Endothelial cell of umbilical vein (primary cell): ENCODE data around the gene TFIP11. TPM values are rescaled to one million over a fixed set of nuclear protein-coding genes. Genes with fewer than 3 reads are reported as not detected.

Experiments
- BruUV-seq: library from RNA; stranded (reverse); fragments of 400-500 nt; replicated peaks from 2 replicates; lab custom pipeline; 2021; lab: Mats Ljungman, UMichigan
- CTCF ChIA-PET: fragments of 300-600, 350-600 bp; sonication (Branson Sonifier 250); formaldehyde crosslinking; loops from one replicate; lab custom pipeline; 2021; ENCODE audit warnings: antibody characterized with exemption, inconsistent platforms; lab: Charles Lee
- POLR2A ChIA-PET: fragments of 300-600, 350-600 bp; sonication (Branson Sonifier 250); formaldehyde crosslinking; loops from one replicate; lab custom pipeline; 2021; ENCODE audit warnings: antibody characterized with exemption, inconsistent platforms; lab: Charles Lee
- DNase-seq: peaks from one replicate; pipeline ENCODE4 v3.0.0-alpha.2; 2011; ENCODE audit warnings: low read depth, low spot score
- FAIRE-seq: peaks from 2 replicates; lab custom pipeline; 2011; peaks lifted over from hg19 to GRCh38; lab: Jason Lieb, UNC
- H2AFZ ChIP-seq: 2 replicates; pipeline ENCODE4 v1.6.0; 2012; ENCODE audit warnings: low read depth, low read length, control low read depth, inconsistent platforms
- H3K27ac ChIP-seq: 2 replicates; pipeline ENCODE4 v1.5.1; 2011; ENCODE audit warnings: low read depth, mild to moderate bottlenecking, control low read depth, low read length, moderate library complexity; ENCODE audit not compliant: insufficient read depth
- H3K27me3 ChIP-seq, 2 experiments: 2 replicates each; pipeline versions ENCODE4 v1.6.0 to v1.6.1; 2011; ENCODE audit warnings: low read length in 2 of 2, mixed read lengths in 1 of 2; ENCODE audit not compliant: control insufficient read depth in 2 of 2, insufficient read depth in 2 of 2
- H3K36me3 ChIP-seq, 2 experiments: 2 replicates in 1 of 2; 3 replicates in 1 of 2; pipeline ENCODE4 v1.5.1; 2011; ENCODE audit warnings: low read length in 2 of 2, mild to moderate bottlenecking in 1 of 2, moderate library complexity in 1 of 2; ENCODE audit not compliant: control insufficient read depth in 2 of 2, insufficient read depth in 2 of 2; ENCODE audit errors: extremely low read depth in 1 of 2
- H3K4me1 ChIP-seq: 3 replicates; pipeline ENCODE4 v1.5.1; 2011; ENCODE audit warnings: mild to moderate bottlenecking, low read length; ENCODE audit not compliant: control insufficient read depth, insufficient read depth; ENCODE audit errors: extremely low read depth
- H3K4me2 ChIP-seq: 2 replicates; pipeline ENCODE4 v1.6.1; 2011; ENCODE audit warnings: low read length, control low read depth, mixed read lengths; ENCODE audit not compliant: insufficient read depth
- H3K4me3 ChIP-seq, 3 experiments: fragments of 200-600 bp in 1 of 3; sonication (generic), shearing (Covaris generic) in 1 of 3; replicated peaks in 1 of 3; 2 replicates each; pipeline ENCODE4 v1.5.1; 2011 to 2016; ENCODE audit warnings: control low read depth in 3 of 3, low read length in 3 of 3, mild to moderate bottlenecking in 2 of 3, inconsistent platforms in 1 of 3, low read depth in 1 of 3, moderate library complexity in 1 of 3; ENCODE audit not compliant: insufficient read depth in 1 of 3
- H3K79me2 ChIP-seq: 2 replicates; pipeline ENCODE4 v1.6.0; 2012; ENCODE audit warnings: low read length, inconsistent platforms; ENCODE audit not compliant: control insufficient read depth, insufficient read depth
- H3K9ac ChIP-seq: replicated peaks from 2 replicates; pipeline ENCODE3; 2011; ENCODE audit warnings: low read length, control low read depth; ENCODE audit not compliant: insufficient read depth; ENCODE audit errors: extremely low read depth
- H3K9me1 ChIP-seq: replicated peaks from 3 replicates; pipeline ENCODE4 v1.6.0; 2011; ENCODE audit warnings: mild to moderate bottlenecking, low read length; ENCODE audit not compliant: control insufficient read depth, insufficient read depth; ENCODE audit errors: extremely low read depth
- H3K9me3 ChIP-seq: replicated peaks from 2 replicates; pipeline ENCODE4 v1.5.1; 2012; ENCODE audit warnings: low read length, inconsistent platforms; ENCODE audit not compliant: control insufficient read depth, insufficient read depth
- H4K20me1 ChIP-seq: replicated peaks from 2 replicates; pipeline ENCODE3; 2011; ENCODE audit warnings: mild to moderate bottlenecking, low read length; ENCODE audit not compliant: control insufficient read depth, insufficient read depth; ENCODE audit errors: extremely low read depth
- EZH2 ChIP-seq: IDR thresholded peaks from 2 replicates; pipeline ENCODE4 v1.6.1; 2012; ENCODE audit warnings: borderline replicate concordance, low read depth, mild to moderate bottlenecking, moderate library complexity, low read length, inconsistent platforms; ENCODE audit not compliant: severe bottlenecking
- FOS ChIP-seq: IDR thresholded peaks from 2 replicates; pipeline ENCODE4 v1.6.1; 2011; ENCODE audit warnings: mild to moderate bottlenecking, low read length, moderate library complexity, borderline replicate concordance; ENCODE audit not compliant: insufficient read depth
- GATA2 ChIP-seq: IDR thresholded peaks from 2 replicates; pipeline ENCODE4 v1.7.0; 2011; ENCODE audit warnings: low read depth, mild to moderate bottlenecking, moderate library complexity, mixed read lengths, low read length; ENCODE audit not compliant: insufficient read length, insufficient read depth
- JUN ChIP-seq: IDR thresholded peaks from 2 replicates; pipeline ENCODE4 v1.6.1; 2011; ENCODE audit warnings: borderline replicate concordance, low read depth; ENCODE audit not compliant: insufficient read length, insufficient read depth
- MYC ChIP-seq: IDR thresholded peaks from one replicate; pipeline ENCODE4 v1.6.1; 2011; ENCODE audit warnings: mild to moderate bottlenecking, low read depth, low read length
- POLR2A ChIP-seq: IDR thresholded peaks from 2 replicates; pipeline ENCODE4 v1.6.1; 2012; ENCODE audit warnings: low read depth, mild to moderate bottlenecking, control low read depth, low read length
- POLR2AphosphoS5 ChIP-seq: IDR thresholded peaks from 2 replicates; pipeline ENCODE4 v1.6.1; 2012; ENCODE audit warnings: low read depth, mild to moderate bottlenecking, control low read depth, low read length, moderate library complexity; ENCODE audit not compliant: insufficient read depth
- dilution Hi-C: fragments of 300-500 bp; cut with MboI; formaldehyde crosslinking; loops from one replicate; pipeline ENCODE4 v1.15.0; 2019; ENCODE audit warnings: low sequenced_read_pairs; ENCODE audit not compliant: extremely low pct_ligation_motif_present
- intact Hi-C: fragments of 100-400 bp; cut with micrococcal nuclease; formaldehyde crosslinking; loops from one replicate; pipeline ENCODE4 v1.10.0; 2022
- polyA plus RNA-seq, 4 experiments: library from polyadenylated mRNA; depleted of rRNA in 3 of 4; stranded (reverse) in 3 of 4; unstranded in 1 of 4; fragments of >200 nt; gene quantifications; 2 replicates each; pipeline versions ENCODE4 v1.2.1 to v1.2.3, GENCODE V29; 2011 to 2012; ENCODE audit warnings: missing spikeins in 1 of 4
- total RNA-seq: library from RNA; stranded (reverse); gene quantifications from 2 replicates; pipeline ENCODE4 v1.2.3, GENCODE V29; 2021
- TF ChIP-seq, protein P1 (sequence below), 2 donors: IDR thresholded peaks; 1 replicate in 1 of 2; 2 replicates in 1 of 2; pipeline ENCODE4 v1.5.1; 2011; ENCODE audit warnings: low read length in 2 of 2, mild to moderate bottlenecking in 2 of 2, moderate library complexity in 2 of 2, control low read depth in 1 of 2, inconsistent platforms in 1 of 2, low read depth in 1 of 2; ENCODE audit not compliant: insufficient read depth in 1 of 2; ENCODE audit errors: extremely low read depth in 1 of 2
- TF ChIP-seq, protein P2 (sequence below): IDR thresholded peaks from 2 replicates; pipeline ENCODE4 v1.6.1; 2011; ENCODE audit not compliant: insufficient read depth, insufficient read length

TFIP11 gene
- total and polyA plus RNA-seq, 2 donors (not counting 3 experiments of a cell fraction or from before 2014, with no cell fraction given), result 35.7 to 54.9 TPM

DNA sequence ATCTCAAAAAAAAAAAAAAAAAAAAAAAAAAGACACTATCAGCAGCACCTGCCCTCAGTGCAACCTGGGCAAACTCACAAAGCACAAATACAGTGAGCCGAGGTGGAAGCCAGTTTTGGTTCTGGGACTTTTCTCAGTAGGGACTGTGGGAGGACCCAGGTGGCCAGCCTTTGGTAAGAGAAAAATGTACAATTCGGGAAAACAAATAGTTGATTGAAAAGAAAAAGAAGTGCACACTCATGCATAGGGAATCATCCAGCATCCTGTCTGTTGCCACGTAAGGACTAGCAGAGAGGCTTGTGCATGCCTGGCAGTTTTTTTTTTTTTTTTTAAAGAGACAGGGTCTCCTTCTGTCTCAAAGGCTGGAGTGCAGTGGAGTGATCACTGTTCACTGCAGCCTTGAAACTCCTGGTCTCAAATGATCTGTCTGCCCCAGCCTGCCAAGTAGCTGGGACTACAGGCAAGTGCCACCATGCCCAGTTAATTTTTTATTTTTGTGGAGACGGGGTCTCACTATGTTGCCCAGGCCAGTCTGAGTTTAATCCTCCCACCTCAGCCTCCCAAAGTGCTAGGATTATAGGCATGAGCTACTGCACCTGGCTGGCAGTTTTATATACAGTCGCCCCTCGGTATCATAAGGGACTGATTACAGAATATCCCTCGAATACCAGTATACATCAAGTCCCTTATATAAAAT is 40.9 kb upstream of the TFIP11 start:
- CTCF ChIA-PET, result interaction anchor here (0.7 to 1.3 kb wide), 2 partner anchors 32 to 50 kb away, joined by 3 to 4 read pairs; no protein-coding TSS in a partner anchor
- Histone ChIP-seq H2AFZ (no peak overlapping the region), H3K27me3 (no peaks in the 10 kb centered on the region), H3K9ac (peak overlapping the region; percentile 50), H3K27ac (peak overlapping the region; percentile 77), H4K20me1 (no peaks in the 10 kb centered on the region), H3K9me3 (no peaks in the 10 kb centered on the region), H3K9me1 (no peaks in the 10 kb centered on the region), H3K36me3 (peaks cover 0 to 6% of the 10 kb centered on the region in 2 experiments), H3K79me2 (peaks cover 13% of the 10 kb centered on the region), H3K4me2 (peak overlapping the region; percentile 78), H3K4me1 (peaks cover 24% of the 10 kb centered on the region), H3K4me3 (no peak overlapping the region)
- peak; percentile 98 for FAIRE-seq
- TF ChIP-seq, protein P1, sequence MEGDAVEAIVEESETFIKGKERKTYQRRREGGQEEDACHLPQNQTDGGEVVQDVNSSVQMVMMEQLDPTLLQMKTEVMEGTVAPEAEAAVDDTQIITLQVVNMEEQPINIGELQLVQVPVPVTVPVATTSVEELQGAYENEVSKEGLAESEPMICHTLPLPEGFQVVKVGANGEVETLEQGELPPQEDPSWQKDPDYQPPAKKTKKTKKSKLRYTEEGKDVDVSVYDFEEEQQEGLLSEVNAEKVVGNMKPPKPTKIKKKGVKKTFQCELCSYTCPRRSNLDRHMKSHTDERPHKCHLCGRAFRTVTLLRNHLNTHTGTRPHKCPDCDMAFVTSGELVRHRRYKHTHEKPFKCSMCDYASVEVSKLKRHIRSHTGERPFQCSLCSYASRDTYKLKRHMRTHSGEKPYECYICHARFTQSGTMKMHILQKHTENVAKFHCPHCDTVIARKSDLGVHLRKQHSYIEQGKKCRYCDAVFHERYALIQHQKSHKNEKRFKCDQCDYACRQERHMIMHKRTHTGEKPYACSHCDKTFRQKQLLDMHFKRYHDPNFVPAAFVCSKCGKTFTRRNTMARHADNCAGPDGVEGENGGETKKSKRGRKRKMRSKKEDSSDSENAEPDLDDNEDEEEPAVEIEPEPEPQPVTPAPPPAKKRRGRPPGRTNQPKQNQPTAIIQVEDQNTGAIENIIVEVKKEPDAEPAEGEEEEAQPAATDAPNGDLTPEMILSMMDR (IDR thresholded peaks at IDR 0.05; ENCODE audit: extremely low read depth in 1 of 2, insufficient read depth in 1 of 2, low read depth in 1 of 2, low read length in 2 of 2), result no peak
- TF ChIP-seq POLR2A, result no peak
- TF ChIP-seq FOS, result no peak
- intact Hi-C loops, result loop anchor here (2.0 kb wide), 1 partner anchor 38 kb away; the partner anchor contains the start of gene TPST2
- peak; percentile 72 for DNase-seq
- POLR2A ChIA-PET, result no interaction called here
- BruUV-seq, result no TSS peak
- dilution Hi-C loops, result no loop called here

DNA sequence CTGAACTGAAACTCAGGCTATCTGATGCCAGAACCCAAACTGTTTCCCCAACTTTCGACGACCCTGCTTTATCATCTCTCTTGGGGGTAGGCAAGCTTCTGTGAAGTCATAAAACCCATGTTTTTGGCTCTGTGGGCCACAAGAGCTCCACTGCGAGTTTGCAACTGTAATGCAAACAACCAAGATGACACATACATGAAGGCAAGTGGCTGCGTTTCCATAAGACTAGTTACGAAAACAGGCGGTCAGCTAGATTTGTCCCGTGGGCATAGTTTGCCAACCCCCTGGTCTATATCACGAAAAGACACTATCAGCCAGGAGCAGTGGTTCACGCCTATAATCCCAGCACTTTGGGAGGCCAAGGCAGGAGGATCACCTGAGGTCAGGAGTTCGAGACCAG is 40.2 kb upstream of the TFIP11 start:
- ChIA-PET CTCF (no interaction called here), POLR2A (no interaction called here)
- TF ChIP-seq POLR2AphosphoS5 (no peak), EZH2 (no peak), MYC (no peak), JUN (no peak), FOS (no peak), POLR2A (no peak), GATA2 (no peak)
- TF ChIP-seq, protein P2, sequence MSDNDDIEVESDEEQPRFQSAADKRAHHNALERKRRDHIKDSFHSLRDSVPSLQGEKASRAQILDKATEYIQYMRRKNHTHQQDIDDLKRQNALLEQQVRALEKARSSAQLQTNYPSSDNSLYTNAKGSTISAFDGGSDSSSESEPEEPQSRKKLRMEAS, result no peak
- TF ChIP-seq, protein P1 (IDR thresholded peaks at IDR 0.05; ENCODE audit: extremely low read depth in 1 of 2, insufficient read depth in 1 of 2, low read depth in 1 of 2, low read length in 2 of 2), result no peak
- Histone ChIP-seq H3K36me3 (peaks cover 0 to 5% of the 10 kb centered on the region in 2 experiments), H3K9me1 (no peaks in the 10 kb centered on the region), H3K9ac (no peak overlapping the region), H3K4me1 (peaks cover 24% of the 10 kb centered on the region), H3K4me3 (no peak overlapping the region), H4K20me1 (no peaks in the 10 kb centered on the region), H3K27me3 (no peaks in the 10 kb centered on the region), H3K4me2 (no peak overlapping the region), H3K9me3 (no peaks in the 10 kb centered on the region), H3K27ac (peak overlapping the region; percentile 77), H3K79me2 (peaks cover 13% of the 10 kb centered on the region), H2AFZ (no peak overlapping the region)
- no TSS peak for BruUV-seq
- FAIRE-seq (no peak), DNase-seq (no peak)
- intact Hi-C loops (loop anchor here (2.0 kb wide), 1 partner anchor 38 kb away; the partner anchor contains the start of gene TPST2), dilution Hi-C loops (no loop called here)
